Activated T-cell treated with anti-CD3 and anti-CD28 coated beads, Interleukin-2, amount 50 U/mL, for 1 hour (primary cell): ENCODE results near the gene SMIM22.

ENCODE experiments used
- DNase-seq: peaks from one replicate; pipeline ENCODE4 v3.0.0-alpha.2; 2020

Gene SMIM22

GRCh38 chr16:4797805-4798252 lies 2.7 kb downstream of the SMIM22 start:
- no peak for DNase-seq

GRCh38 chr16:4798456-4798855 lies 3.3 kb downstream of the SMIM22 start:
- DNase-seq = no peak

GRCh38 chr16:4799171-4799855 lies 4.1 kb downstream of the SMIM22 start:
- no peak for DNase-seq

- no peak for DNase-seq
Observed at GRCh38 chr16:4800290-4801041, 5.3 kb downstream of the SMIM22 start.

- DNase-seq = no peak
Observed at GRCh38 chr16:4801051-4801961, 6.1 kb downstream of the SMIM22 start.

GRCh38 chr16:4801962-4802658 lies 6.9 kb downstream of the SMIM22 start, which contains the start of gene ROGDI:
TSS of gene ROGDI (minus strand) at chr16:4802633. CDS start at chr16:4802571, 62 bp downstream.
- peak; percentile 82 for DNase-seq

- peak; percentile 95 for DNase-seq
Observed at GRCh38 chr16:4802659-4803287, 7.6 kb downstream of the SMIM22 start.

- DNase-seq = no peak
Observed at GRCh38 chr16:4803401-4803844, 8.3 kb downstream of the SMIM22 start.

- DNase-seq = no peak
Observed at GRCh38 chr16:4803898-4804762, 9.0 kb downstream of the SMIM22 start.

GRCh38 chr16:4805231-4805630 lies 10.1 kb downstream of the SMIM22 start:
- DNase-seq = no peak

- no peak for DNase-seq
Observed at GRCh38 chr16:4806280-4806679, 11.1 kb downstream of the SMIM22 start.

GRCh38 chr16:4811242-4811641 lies 16.1 kb downstream of the SMIM22 start:
- no peak for DNase-seq

- no peak for DNase-seq
Observed at GRCh38 chr16:4811773-4812172, 16.6 kb downstream of the SMIM22 start.

- DNase-seq = no peak
Observed at GRCh38 chr16:4813251-4814003, 18.3 kb downstream of the SMIM22 start.

GRCh38 chr16:4814046-4814445 lies 18.9 kb downstream of the SMIM22 start:
- no peak for DNase-seq

- DNase-seq = no peak
Observed at GRCh38 chr16:4814542-4815173, 19.5 kb downstream of the SMIM22 start.

- no peak for DNase-seq
Observed at GRCh38 chr16:4820652-4821051, 25.5 kb downstream of the SMIM22 start.

GRCh38 chr16:4825196-4825595 lies 30.0 kb downstream of the SMIM22 start:
- DNase-seq = no peak

GRCh38 chr16:4826526-4826925 lies 31.4 kb downstream of the SMIM22 start:
- no peak for DNase-seq

GRCh38 chr16:4826980-4827379 lies 31.8 kb downstream of the SMIM22 start:
- DNase-seq = no peak
